Nephron progenitor cell (in vitro differentiated cells): ENCODE measurements around the gene ROR2.
A peak's percentile ranks its signal among the peaks of the same experiment; 100 is the strongest.

ENCODE experiments used
- DNase-seq: peaks from one replicate; pipeline ENCODE4 v3.0.0; 2021
- H3K27ac Mint-ChIP-seq: 2 replicates; pipeline ENCODE4 v1.8.0; 2021; ENCODE audit warnings: mild to moderate bottlenecking, moderate library complexity, mixed read lengths
- H3K27me3 Mint-ChIP-seq: 2 replicates; pipeline ENCODE4 v1.8.0; 2021; ENCODE audit warnings: mild to moderate bottlenecking, low read depth, mixed read lengths; ENCODE audit not compliant: poor library complexity
- H3K36me3 Mint-ChIP-seq: 2 replicates; pipeline ENCODE4 v1.8.0; 2021; ENCODE audit warnings: low read depth, mixed read lengths
- H3K4me1 Mint-ChIP-seq: 2 replicates; pipeline ENCODE4 v1.8.0; 2021; ENCODE audit warnings: mixed read lengths
- H3K4me3 Mint-ChIP-seq: 2 replicates; pipeline ENCODE4 v1.8.0; 2021; ENCODE audit warnings: mild to moderate bottlenecking, moderate library complexity, mixed read lengths
- H3K9me3 Mint-ChIP-seq: 2 replicates; pipeline ENCODE4 v1.8.0; 2021; ENCODE audit warnings: mild to moderate bottlenecking, moderate library complexity, mixed read lengths
- TF ChIP-seq, protein P1 (sequence below): fragments of 200-600 bp; sonication (generic); IDR thresholded peaks from 2 replicates; pipeline ENCODE4 v1.5.0; 2021; ENCODE audit warnings: antibody characterized with exemption

Gene ROR2

DNA sequence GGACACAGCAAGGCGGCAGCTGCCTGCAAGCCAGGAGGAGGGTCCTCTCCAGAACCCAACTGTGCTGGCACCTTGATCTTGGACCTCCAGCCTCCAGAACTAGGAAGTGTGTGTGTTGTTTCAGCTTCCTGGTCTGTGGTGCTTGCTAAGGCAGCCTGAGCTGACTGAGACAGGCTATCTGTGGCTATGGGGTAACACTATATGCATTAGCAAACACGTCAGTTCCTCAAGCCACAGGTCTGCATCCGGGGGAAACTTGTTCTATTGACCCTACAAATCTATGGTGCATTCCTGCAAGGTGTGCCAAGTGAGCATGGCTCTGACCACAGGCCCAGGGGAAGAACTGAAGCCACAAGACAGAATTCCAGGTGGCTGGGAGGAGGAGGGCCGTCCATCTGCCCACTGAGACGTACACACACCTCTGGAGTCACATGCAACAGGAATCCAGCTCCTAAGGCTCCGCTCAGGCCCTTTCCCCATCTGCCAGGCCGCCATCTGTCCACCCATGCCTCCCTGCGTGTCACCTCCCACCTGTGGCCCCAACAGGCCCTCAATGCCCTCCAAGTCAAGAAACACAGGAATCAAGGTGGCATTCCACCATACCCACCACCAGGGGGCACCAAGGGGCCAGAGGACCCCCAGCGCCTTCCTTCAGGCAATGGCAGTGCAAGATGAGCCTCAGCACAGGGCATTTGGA, 174.9 kb downstream of the ROR2 start:
- H3K9me3 Mint-ChIP-seq: no peaks in the 10 kb centered on the region
- DNase-seq: peak; percentile 82
- peaks cover 12% of the 10 kb centered on the region for H3K36me3 Mint-ChIP-seq
- peak overlapping the region; percentile 27 for H3K4me3 Mint-ChIP-seq
- TF ChIP-seq, protein P1, sequence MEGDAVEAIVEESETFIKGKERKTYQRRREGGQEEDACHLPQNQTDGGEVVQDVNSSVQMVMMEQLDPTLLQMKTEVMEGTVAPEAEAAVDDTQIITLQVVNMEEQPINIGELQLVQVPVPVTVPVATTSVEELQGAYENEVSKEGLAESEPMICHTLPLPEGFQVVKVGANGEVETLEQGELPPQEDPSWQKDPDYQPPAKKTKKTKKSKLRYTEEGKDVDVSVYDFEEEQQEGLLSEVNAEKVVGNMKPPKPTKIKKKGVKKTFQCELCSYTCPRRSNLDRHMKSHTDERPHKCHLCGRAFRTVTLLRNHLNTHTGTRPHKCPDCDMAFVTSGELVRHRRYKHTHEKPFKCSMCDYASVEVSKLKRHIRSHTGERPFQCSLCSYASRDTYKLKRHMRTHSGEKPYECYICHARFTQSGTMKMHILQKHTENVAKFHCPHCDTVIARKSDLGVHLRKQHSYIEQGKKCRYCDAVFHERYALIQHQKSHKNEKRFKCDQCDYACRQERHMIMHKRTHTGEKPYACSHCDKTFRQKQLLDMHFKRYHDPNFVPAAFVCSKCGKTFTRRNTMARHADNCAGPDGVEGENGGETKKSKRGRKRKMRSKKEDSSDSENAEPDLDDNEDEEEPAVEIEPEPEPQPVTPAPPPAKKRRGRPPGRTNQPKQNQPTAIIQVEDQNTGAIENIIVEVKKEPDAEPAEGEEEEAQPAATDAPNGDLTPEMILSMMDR: peak; percentile 89
- peaks cover 89% of the 10 kb centered on the region for H3K4me1 Mint-ChIP-seq
- no peak overlapping the region for H3K27ac Mint-ChIP-seq
- no peaks in the 10 kb centered on the region for H3K27me3 Mint-ChIP-seq

DNA sequence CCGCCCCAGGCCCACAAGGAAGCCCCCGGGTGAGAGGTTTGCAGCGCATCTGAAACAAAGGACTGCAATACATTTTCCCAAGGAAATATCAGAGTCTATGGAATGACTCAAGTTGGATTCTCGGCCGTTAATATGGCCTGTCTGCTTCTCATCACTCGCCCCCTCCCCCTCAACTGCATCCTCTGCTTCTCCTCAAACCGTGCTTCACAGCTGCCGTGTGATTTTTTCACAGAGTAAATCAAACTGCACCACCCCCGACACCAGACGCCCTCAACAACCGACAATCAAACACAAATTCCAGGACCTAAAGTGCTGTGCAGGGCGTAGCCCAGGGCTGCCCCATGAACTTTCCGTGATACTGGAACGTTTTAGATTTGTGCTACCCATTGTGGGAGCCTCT, 176.9 kb downstream of the ROR2 start:
- no peaks in the 10 kb centered on the region for H3K9me3 Mint-ChIP-seq
- peaks cover 14% of the 10 kb centered on the region for H3K36me3 Mint-ChIP-seq
- peaks cover 86% of the 10 kb centered on the region for H3K4me1 Mint-ChIP-seq
- H3K27ac Mint-ChIP-seq: peak overlapping the region; percentile 60
- H3K4me3 Mint-ChIP-seq: peak overlapping the region; percentile 28
- peaks cover 3% of the 10 kb centered on the region for H3K27me3 Mint-ChIP-seq
- DNase-seq: no peak
- TF ChIP-seq, protein P1: no peak

DNA sequence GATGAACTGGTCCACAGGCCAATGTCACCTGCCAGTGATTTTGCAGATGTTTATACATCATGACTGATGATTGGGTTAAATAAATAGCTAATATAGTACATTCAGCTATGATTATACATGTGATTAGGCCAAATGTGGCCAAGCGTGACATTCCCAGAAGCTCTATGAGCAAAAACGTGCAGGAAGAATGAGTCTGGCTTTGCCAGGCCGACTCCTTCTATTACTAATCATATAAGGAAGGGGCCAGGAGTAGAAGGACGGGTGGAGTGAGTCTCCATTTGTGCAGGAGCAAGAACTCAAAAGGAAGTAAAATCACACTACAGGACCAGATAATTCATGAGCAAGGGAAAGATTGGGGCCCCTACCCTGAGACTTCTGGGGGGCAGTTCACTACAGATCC, 178.2 kb downstream of the ROR2 start:
- peaks cover 74% of the 10 kb centered on the region for H3K4me1 Mint-ChIP-seq
- H3K27me3 Mint-ChIP-seq: peaks cover 3% of the 10 kb centered on the region
- H3K9me3 Mint-ChIP-seq: peaks cover 7% of the 10 kb centered on the region
- DNase-seq: no peak
- TF ChIP-seq, protein P1: no peak
- no peak overlapping the region for H3K4me3 Mint-ChIP-seq
- peaks cover 26% of the 10 kb centered on the region for H3K36me3 Mint-ChIP-seq
- H3K27ac Mint-ChIP-seq: no peak overlapping the region

DNA sequence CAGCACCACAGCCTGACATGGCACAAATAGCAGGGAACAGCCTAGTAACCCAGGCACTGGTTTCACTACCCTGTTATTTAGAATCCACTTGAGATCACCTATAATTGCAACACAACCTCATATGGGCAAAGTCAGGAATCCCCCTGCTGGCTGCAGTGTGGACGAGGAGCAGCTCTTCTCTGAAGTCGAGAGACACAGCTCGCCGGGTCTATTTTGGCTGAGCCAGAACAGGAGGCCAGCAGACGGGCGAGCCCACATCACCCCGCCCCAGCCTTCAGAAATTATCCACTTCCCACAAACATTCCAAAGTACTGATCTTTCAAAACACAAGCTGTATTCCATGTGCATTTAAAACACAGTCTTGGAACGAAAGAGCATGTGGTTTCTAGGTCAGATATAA, 179.0 kb downstream of the ROR2 start:
- TF ChIP-seq, protein P1: no peak
- peaks cover 3% of the 10 kb centered on the region for H3K27me3 Mint-ChIP-seq
- peaks cover 35% of the 10 kb centered on the region for H3K36me3 Mint-ChIP-seq
- no peak overlapping the region for H3K4me3 Mint-ChIP-seq
- peaks cover 71% of the 10 kb centered on the region for H3K4me1 Mint-ChIP-seq
- DNase-seq: no peak
- no peak overlapping the region for H3K27ac Mint-ChIP-seq
- peaks cover 15% of the 10 kb centered on the region for H3K9me3 Mint-ChIP-seq

DNA sequence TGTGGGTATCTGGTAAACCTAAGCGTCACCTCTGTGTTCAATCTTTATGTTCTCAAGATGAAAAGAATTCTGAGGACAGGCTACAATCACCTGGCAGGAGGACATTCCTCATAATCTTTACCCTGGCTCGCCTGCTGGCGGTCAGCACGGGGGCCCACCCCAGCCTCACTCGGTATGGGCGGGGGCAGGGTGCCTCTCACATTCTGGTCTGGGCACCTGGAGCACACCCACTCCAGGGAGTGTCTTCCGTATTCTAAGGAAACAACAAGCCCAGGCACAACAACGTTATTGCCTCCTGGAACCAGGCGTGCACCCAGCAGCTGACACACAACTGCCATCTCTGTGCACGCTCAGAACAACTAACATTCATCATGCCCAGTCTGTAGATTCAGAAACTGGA, 179.8 kb downstream of the ROR2 start:
- TF ChIP-seq, protein P1: no peak
- H3K9me3 Mint-ChIP-seq: peaks cover 23% of the 10 kb centered on the region
- peaks cover 3% of the 10 kb centered on the region for H3K27me3 Mint-ChIP-seq
- peaks cover 43% of the 10 kb centered on the region for H3K36me3 Mint-ChIP-seq
- peaks cover 63% of the 10 kb centered on the region for H3K4me1 Mint-ChIP-seq
- no peak for DNase-seq
- H3K27ac Mint-ChIP-seq: no peak overlapping the region
- H3K4me3 Mint-ChIP-seq: no peak overlapping the region
